GM12878 (cell line): ENCODE results near the gene AOPEP. TPM values are rescaled to one million over a fixed set of nuclear protein-coding genes. Genes with fewer than 3 reads are reported as not detected.
A peak's percentile ranks its signal among the peaks of the same experiment; 100 is the strongest.

Experiments used
- ATAC-seq: fragments of 200-7000 bp; cut with Tn5 transposase; 3 replicates; pipeline ENCODE4 v1.9.1; 2020; ENCODE audit warnings: mild to moderate bottlenecking, moderate library complexity
- BruUV-seq: library from RNA; stranded (reverse); fragments of 400-500 nt; replicated peaks from 2 replicates; lab custom pipeline; 2021; lab: Mats Ljungman, UMichigan
- CTCF ChIA-PET: fragments of 300-600 bp; sonication (Branson Sonifier 250); formaldehyde crosslinking; extraction: SDS; loops from one replicate; lab custom pipeline; 2021; ENCODE audit warnings: inconsistent platforms; lab: Yijun Ruan, JAX
- POLR2A ChIA-PET: fragments of 350-600 bp; formaldehyde crosslinking; extraction: SDS; loops from one replicate; lab custom pipeline; 2021; ENCODE audit warnings: inconsistent platforms; lab: Charles Lee
- RAD21 ChIA-PET: fragments of 300-600 bp; sonication (Branson Sonifier 250); formaldehyde crosslinking; loops from one replicate; lab custom pipeline; 2023; ENCODE audit warnings: antibody characterized with exemption; ENCODE audit not compliant: unreplicated experiment; lab: Charles Lee
- SMC1A ChIA-PET: fragments of 300-600 bp; sonication (Branson Sonifier 250); formaldehyde crosslinking; loops from one replicate; lab custom pipeline; 2023; ENCODE audit not compliant: unreplicated experiment, uncharacterized antibody; lab: Charles Lee
- DNase-seq: peaks from one replicate; pipeline ENCODE4 v3.0.0-alpha.2; 2011; ENCODE audit warnings: low read depth, low spot score
- FAIRE-seq: peaks from 3 replicates; lab custom pipeline; 2011; peaks lifted over from hg19 to GRCh38; lab: Jason Lieb, UNC
- H2AFZ ChIP-seq: 2 replicates; pipeline ENCODE4 v1.6.0; 2011; ENCODE audit warnings: low read depth, low read length, control low read depth; ENCODE audit not compliant: control insufficient read depth
- H3K27ac ChIP-seq: 2 replicates; pipeline ENCODE4 v1.5.1; 2011; ENCODE audit warnings: control low read depth; ENCODE audit not compliant: control insufficient read depth, insufficient read depth
- H3K27me3 ChIP-seq, 2 experiments: replicated peaks in 1 of 2; 2 replicates each; pipeline versions ENCODE4 v1.6.0 to v1.6.1; 2011; ENCODE audit warnings: low read length in 1 of 2; ENCODE audit not compliant: control insufficient read depth in 2 of 2, insufficient read depth in 2 of 2
- H3K36me3 ChIP-seq, 2 experiments: 2 replicates each; pipeline ENCODE4 v1.5.1; 2011; ENCODE audit warnings: low read length in 1 of 2; ENCODE audit not compliant: control insufficient read depth in 2 of 2, insufficient read depth in 2 of 2
- H3K4me1 ChIP-seq: 2 replicates; pipeline ENCODE4 v1.6.1; 2011; ENCODE audit warnings: mild to moderate bottlenecking, low read length, moderate library complexity, mixed read lengths; ENCODE audit not compliant: control insufficient read depth, insufficient read depth
- H3K4me2 ChIP-seq: 2 replicates; pipeline ENCODE4 v1.6.0; 2011; ENCODE audit warnings: control low read depth; ENCODE audit not compliant: control insufficient read depth, insufficient read depth
- H3K4me3 ChIP-seq: fragments of 200-600 bp; sonication (generic); 2 replicates; pipeline ENCODE4 v1.5.1; 2016
- H3K79me2 ChIP-seq: 2 replicates; pipeline ENCODE4 v1.6.0; 2011; ENCODE audit warnings: low read length; ENCODE audit not compliant: control insufficient read depth, insufficient read depth
- H3K9ac ChIP-seq: 2 replicates; pipeline ENCODE4 v1.8.0; 2011; ENCODE audit warnings: low read length, control low read depth, mixed read lengths; ENCODE audit not compliant: control insufficient read depth, insufficient read depth
- H3K9me3 ChIP-seq: replicated peaks from 3 replicates; pipeline ENCODE4 v1.5.1; 2011; ENCODE audit warnings: mild to moderate bottlenecking, low read length; ENCODE audit not compliant: control insufficient read depth, insufficient read depth
- H4K20me1 ChIP-seq: 2 replicates; pipeline ENCODE4 v1.6.0; 2011; ENCODE audit not compliant: control insufficient read depth, insufficient read depth
- IKZF1 ChIP-seq: fragments of 450-650 bp; conservative IDR thresholded peaks from 2 replicates; pipeline ENCODE4 v1.6.1; 2017; ENCODE audit warnings: antibody characterized with exemption, mild to moderate bottlenecking
- TCF12 ChIP-seq: IDR thresholded peaks from 2 replicates; pipeline ENCODE4 v1.6.1; 2011; ENCODE audit warnings: low read depth, mild to moderate bottlenecking, low read length
- USF1 ChIP-seq: IDR thresholded peaks from 2 replicates; pipeline ENCODE4 v1.6.1; 2011; ENCODE audit warnings: borderline replicate concordance, low read depth, mild to moderate bottlenecking, moderate library complexity, mixed read lengths, low read length; ENCODE audit not compliant: insufficient read depth; ENCODE audit errors: extremely low read length
- WGBS: methylation state at CpG from one replicate; pipeline ENCODE4 v1.1.6; 2016; ENCODE audit warnings: low lambda C conversion rate; ENCODE audit not compliant: insufficient replicate concordance, insufficient coverage; ENCODE audit errors: missing lambda C conversion rate; 5-methylcytosine and 5-hydroxymethylcytosine counted together
- in situ Hi-C: fragments of 300-500 bp; cut with MboI; formaldehyde crosslinking; loops from 9 replicates; pipeline ENCODE4 v1.14.3; 2018; ENCODE audit warnings: mixed read lengths
- intact Hi-C: fragments of 100-400 bp; cut with micrococcal nuclease; formaldehyde crosslinking; loops from one replicate; pipeline ENCODE4 v1.14.2; 2022; ENCODE audit not compliant: unreplicated experiment
- polyA plus RNA-seq, 11 experiments: library from polyadenylated mRNA; depleted of rRNA in 4 of 11; unstranded in 6 of 11; stranded (reverse) in 5 of 11; fragments of >200 nt; fragmentation: Nextera tagmentation in 4 of 11; fragmentation: Illumina TruSeq in 1 of 11; extraction: Ambion mirVana in 4 of 11; extraction: Trizol in 1 of 11; gene quantifications; 1 replicate in 1 of 11; 2 replicates in 10 of 11; pipeline versions ENCODE4 v1.2.1 to v1.2.3, GENCODE V29; 2011 to 2016; ENCODE audit warnings: inconsistent platforms in 2 of 11, missing spikeins in 2 of 11, low read depth in 1 of 11
- total RNA-seq, 4 experiments: library from RNA; depleted of rRNA in 3 of 4; stranded (reverse); fragments of >200 nt in 3 of 4; fragmentation: Illumina TruSeq in 1 of 4; extraction: Trizol in 1 of 4; gene quantifications; 2 replicates each; pipeline versions ENCODE4 v1.2.1 to v1.2.3, GENCODE V29; 2013 to 2021
- TF ChIP-seq, protein P1 (sequence below): fragments of 450-650 bp; IDR thresholded peaks from 2 replicates; pipeline ENCODE4 v1.6.1; 2017; ENCODE audit warnings: mild to moderate bottlenecking, moderate library complexity
- TF ChIP-seq, protein P2 (sequence below): IDR thresholded peaks from 2 replicates; pipeline ENCODE4 v1.6.1; 2012; ENCODE audit warnings: improper control_type of control experiment, low read depth, low read length; ENCODE audit not compliant: insufficient replicate concordance
- TF ChIP-seq, protein P3 (sequence below): fragments of 450-650 bp; formaldehyde crosslinking; IDR thresholded peaks from 2 replicates; pipeline ENCODE4 v1.4.0; 2022; ENCODE audit warnings: mild to moderate bottlenecking, moderate library complexity

AOPEP gene
- total and polyA plus RNA-seq, 10 of the 15 experiments (the other 5 are each of a cell fraction or from before 2014, with no cell fraction given): 2.3 to 16.9 (median 10.1) TPM

- intact Hi-C loops (no loop called here), in situ Hi-C loops (no loop called here)
- H3K9ac ChIP-seq: no peak overlapping the region
- H2AFZ ChIP-seq: no peak overlapping the region
- ChIA-PET POLR2A (no interaction called here), CTCF (no interaction called here), RAD21 (no interaction called here), SMC1A (no interaction called here)
- no peak for FAIRE-seq
- TSS peak; percentile 40 for BruUV-seq
- no peaks in the 10 kb centered on the region for H3K36me3 ChIP-seq
- H3K9me3 ChIP-seq: no peaks in the 10 kb centered on the region
- WGBS: 81% methylated on average over 5 of the region's 5 CpGs
- no peaks in the 10 kb centered on the region for H3K79me2 ChIP-seq
- no peaks in the 10 kb centered on the region for H3K4me1 ChIP-seq
- no peaks in the 10 kb centered on the region for H4K20me1 ChIP-seq
- no peak overlapping the region for H3K4me2 ChIP-seq
- H3K27me3 ChIP-seq: no peaks in the 10 kb centered on the region
- DNase-seq: no peak
- no peak overlapping the region for H3K27ac ChIP-seq
- no peak for ATAC-seq
- H3K4me3 ChIP-seq: no peak overlapping the region
- no peak for TF ChIP-seq IKZF1
- TF ChIP-seq, protein P1, sequence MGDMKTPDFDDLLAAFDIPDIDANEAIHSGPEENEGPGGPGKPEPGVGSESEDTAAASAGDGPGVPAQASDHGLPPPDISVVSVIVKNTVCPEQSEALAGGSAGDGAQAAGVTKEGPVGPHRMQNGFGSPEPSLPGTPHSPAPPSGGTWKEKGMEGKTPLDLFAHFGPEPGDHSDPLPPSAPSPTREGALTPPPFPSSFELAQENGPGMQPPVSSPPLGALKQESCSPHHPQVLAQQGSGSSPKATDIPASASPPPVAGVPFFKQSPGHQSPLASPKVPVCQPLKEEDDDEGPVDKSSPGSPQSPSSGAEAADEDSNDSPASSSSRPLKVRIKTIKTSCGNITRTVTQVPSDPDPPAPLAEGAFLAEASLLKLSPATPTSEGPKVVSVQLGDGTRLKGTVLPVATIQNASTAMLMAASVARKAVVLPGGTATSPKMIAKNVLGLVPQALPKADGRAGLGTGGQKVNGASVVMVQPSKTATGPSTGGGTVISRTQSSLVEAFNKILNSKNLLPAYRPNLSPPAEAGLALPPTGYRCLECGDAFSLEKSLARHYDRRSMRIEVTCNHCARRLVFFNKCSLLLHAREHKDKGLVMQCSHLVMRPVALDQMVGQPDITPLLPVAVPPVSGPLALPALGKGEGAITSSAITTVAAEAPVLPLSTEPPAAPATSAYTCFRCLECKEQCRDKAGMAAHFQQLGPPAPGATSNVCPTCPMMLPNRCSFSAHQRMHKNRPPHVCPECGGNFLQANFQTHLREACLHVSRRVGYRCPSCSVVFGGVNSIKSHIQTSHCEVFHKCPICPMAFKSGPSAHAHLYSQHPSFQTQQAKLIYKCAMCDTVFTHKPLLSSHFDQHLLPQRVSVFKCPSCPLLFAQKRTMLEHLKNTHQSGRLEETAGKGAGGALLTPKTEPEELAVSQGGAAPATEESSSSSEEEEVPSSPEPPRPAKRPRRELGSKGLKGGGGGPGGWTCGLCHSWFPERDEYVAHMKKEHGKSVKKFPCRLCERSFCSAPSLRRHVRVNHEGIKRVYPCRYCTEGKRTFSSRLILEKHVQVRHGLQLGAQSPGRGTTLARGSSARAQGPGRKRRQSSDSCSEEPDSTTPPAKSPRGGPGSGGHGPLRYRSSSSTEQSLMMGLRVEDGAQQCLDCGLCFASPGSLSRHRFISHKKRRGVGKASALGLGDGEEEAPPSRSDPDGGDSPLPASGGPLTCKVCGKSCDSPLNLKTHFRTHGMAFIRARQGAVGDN: no peak
- TF ChIP-seq, protein P2, sequence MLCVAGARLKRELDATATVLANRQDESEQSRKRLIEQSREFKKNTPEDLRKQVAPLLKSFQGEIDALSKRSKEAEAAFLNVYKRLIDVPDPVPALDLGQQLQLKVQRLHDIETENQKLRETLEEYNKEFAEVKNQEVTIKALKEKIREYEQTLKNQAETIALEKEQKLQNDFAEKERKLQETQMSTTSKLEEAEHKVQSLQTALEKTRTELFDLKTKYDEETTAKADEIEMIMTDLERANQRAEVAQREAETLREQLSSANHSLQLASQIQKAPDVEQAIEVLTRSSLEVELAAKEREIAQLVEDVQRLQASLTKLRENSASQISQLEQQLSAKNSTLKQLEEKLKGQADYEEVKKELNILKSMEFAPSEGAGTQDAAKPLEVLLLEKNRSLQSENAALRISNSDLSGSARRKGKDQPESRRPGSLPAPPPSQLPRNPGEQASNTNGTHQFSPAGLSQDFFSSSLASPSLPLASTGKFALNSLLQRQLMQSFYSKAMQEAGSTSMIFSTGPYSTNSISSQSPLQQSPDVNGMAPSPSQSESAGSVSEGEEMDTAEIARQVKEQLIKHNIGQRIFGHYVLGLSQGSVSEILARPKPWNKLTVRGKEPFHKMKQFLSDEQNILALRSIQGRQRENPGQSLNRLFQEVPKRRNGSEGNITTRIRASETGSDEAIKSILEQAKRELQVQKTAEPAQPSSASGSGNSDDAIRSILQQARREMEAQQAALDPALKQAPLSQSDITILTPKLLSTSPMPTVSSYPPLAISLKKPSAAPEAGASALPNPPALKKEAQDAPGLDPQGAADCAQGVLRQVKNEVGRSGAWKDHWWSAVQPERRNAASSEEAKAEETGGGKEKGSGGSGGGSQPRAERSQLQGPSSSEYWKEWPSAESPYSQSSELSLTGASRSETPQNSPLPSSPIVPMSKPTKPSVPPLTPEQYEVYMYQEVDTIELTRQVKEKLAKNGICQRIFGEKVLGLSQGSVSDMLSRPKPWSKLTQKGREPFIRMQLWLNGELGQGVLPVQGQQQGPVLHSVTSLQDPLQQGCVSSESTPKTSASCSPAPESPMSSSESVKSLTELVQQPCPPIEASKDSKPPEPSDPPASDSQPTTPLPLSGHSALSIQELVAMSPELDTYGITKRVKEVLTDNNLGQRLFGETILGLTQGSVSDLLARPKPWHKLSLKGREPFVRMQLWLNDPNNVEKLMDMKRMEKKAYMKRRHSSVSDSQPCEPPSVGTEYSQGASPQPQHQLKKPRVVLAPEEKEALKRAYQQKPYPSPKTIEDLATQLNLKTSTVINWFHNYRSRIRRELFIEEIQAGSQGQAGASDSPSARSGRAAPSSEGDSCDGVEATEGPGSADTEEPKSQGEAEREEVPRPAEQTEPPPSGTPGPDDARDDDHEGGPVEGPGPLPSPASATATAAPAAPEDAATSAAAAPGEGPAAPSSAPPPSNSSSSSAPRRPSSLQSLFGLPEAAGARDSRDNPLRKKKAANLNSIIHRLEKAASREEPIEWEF: no peak
- no peak for TF ChIP-seq TCF12
- TF ChIP-seq USF1: no peak
- TF ChIP-seq, protein P3, sequence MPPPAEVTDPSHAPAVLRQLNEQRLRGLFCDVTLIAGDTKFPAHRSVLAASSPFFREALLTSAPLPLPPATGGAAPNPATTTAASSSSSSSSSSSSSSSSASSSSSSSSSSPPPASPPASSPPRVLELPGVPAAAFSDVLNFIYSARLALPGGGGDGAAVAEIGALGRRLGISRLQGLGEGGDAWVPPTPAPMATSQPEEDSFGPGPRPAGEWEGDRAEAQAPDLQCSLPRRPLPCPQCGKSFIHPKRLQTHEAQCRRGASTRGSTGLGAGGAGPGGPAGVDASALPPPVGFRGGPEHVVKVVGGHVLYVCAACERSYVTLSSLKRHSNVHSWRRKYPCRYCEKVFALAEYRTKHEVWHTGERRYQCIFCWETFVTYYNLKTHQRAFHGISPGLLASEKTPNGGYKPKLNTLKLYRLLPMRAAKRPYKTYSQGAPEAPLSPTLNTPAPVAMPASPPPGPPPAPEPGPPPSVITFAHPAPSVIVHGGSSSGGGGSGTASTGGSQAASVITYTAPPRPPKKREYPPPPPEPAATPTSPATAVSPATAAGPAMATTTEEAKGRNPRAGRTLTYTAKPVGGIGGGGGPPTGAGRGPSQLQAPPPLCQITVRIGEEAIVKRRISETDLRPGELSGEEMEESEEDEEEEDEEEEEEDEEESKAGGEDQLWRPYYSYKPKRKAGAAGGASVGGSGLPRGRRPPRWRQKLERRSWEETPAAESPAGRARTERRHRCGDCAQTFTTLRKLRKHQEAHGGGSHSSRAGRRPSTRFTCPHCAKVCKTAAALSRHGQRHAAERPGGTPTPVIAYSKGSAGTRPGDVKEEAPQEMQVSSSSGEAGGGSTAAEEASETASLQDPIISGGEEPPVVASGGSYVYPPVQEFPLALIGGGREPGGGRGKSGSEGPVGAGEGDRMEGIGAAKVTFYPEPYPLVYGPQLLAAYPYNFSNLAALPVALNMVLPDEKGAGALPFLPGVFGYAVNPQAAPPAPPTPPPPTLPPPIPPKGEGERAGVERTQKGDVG (CRISPR knock-in tag): no peak
Measured at GRCh38 chr9:94837404-94837803, 110.9 kb downstream of the AOPEP start.
